ENCODE data around the gene CFB. TPM values are rescaled to one million over a fixed set of nuclear protein-coding genes. Genes with fewer than 3 reads are reported as not detected.
A peak's percentile ranks its signal among the peaks of the same experiment; 100 is the strongest.

Gene CFB
- total and polyA plus RNA-seq, 2 of the 13 experiments (the other 11 are each of a cell fraction or from before 2014, with no cell fraction given): 171 to 513 TPM

DNA sequence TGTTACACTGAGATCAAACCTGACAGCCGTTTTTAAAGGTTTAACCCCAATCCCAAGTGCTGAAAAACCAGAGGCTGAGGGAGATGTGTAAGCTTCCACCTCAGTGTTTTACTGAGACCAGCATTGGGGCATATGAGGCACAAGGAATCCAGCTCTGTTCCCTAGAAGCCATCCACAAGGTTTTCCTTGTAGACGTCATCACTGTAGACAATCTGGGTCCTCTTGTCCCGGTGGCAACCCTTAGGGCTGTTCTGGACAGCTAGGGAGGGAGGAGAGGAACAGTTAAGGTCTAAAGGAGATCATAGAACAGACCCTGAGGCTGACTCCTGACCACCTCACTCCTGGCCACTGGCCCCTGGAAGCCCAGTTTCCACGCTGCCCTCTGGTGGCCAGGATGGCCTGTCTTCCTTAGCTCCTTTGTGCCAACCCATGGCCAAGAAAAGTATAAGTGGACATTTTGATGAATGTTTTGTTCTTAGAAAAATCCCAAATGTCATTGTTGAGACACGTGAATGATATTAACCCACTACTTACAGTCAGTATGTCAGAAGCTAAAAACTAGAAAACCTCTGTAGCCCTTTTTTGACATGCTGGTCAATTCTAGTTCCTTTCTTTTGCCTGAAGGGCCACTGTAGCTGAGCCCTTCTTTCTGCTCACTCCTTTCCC, 6.4 kb downstream of the CFB start (continued):
- TF ChIP-seq, protein P1, sequence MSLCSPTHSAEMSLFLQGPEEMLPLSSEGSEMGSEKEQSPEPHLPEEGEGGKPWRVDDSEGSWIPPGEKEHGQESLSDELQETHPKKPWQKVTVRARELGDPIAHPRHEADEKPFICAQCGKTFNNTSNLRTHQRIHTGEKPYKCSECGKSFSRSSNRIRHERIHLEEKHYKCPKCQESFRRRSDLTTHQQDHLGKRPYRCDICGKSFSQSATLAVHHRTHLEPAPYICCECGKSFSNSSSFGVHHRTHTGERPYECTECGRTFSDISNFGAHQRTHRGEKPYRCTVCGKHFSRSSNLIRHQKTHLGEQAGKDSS (CRISPR knock-in tag; IDR thresholded peaks at IDR 0.05; ENCODE audit: borderline replicate concordance, low read depth): 0 out of 2 replicates have a peak, but pooled peaks have one; percentile 30
- no peak for TF ChIP-seq HNRNPLL (IDR thresholded peaks at IDR 0.05; ENCODE audit: low read depth, low read length, poor library complexity, severe bottlenecking)
- no peak for TF ChIP-seq XBP1 (CRISPR knock-in tag; IDR thresholded peaks at IDR 0.05)
- TF ChIP-seq, protein P2, sequence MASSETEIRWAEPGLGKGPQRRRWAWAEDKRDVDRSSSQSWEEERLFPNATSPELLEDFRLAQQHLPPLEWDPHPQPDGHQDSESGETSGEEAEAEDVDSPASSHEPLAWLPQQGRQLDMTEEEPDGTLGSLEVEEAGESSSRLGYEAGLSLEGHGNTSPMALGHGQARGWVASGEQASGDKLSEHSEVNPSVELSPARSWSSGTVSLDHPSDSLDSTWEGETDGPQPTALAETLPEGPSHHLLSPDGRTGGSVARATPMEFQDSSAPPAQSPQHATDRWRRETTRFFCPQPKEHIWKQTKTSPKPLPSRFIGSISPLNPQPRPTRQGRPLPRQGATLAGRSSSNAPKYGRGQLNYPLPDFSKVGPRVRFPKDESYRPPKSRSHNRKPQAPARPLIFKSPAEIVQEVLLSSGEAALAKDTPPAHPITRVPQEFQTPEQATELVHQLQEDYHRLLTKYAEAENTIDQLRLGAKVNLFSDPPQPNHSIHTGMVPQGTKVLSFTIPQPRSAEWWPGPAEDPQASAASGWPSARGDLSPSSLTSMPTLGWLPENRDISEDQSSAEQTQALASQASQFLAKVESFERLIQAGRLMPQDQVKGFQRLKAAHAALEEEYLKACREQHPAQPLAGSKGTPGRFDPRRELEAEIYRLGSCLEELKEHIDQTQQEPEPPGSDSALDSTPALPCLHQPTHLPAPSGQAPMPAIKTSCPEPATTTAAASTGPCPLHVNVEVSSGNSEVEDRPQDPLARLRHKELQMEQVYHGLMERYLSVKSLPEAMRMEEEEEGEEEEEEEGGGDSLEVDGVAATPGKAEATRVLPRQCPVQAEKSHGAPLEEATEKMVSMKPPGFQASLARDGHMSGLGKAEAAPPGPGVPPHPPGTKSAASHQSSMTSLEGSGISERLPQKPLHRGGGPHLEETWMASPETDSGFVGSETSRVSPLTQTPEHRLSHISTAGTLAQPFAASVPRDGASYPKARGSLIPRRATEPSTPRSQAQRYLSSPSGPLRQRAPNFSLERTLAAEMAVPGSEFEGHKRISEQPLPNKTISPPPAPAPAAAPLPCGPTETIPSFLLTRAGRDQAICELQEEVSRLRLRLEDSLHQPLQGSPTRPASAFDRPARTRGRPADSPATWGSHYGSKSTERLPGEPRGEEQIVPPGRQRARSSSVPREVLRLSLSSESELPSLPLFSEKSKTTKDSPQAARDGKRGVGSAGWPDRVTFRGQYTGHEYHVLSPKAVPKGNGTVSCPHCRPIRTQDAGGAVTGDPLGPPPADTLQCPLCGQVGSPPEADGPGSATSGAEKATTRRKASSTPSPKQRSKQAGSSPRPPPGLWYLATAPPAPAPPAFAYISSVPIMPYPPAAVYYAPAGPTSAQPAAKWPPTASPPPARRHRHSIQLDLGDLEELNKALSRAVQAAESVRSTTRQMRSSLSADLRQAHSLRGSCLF (CRISPR knock-in tag; IDR thresholded peaks at IDR 0.05; ENCODE audit: borderline replicate concordance): no peak
- no peak for TF ChIP-seq ZNF709 (CRISPR knock-in tag; IDR thresholded peaks at IDR 0.05)
- TF ChIP-seq MIER3 (CRISPR knock-in tag; IDR thresholded peaks at IDR 0.05; ENCODE audit: borderline replicate concordance): 0 out of 2 replicates have a peak, but pooled peaks have one; percentile 66
- no peak for TF ChIP-seq ZNF317 (CRISPR knock-in tag; IDR thresholded peaks at IDR 0.05)
- TF ChIP-seq ZNF615 (CRISPR knock-in tag; IDR thresholded peaks at IDR 0.05; ENCODE audit: borderline replicate concordance): no peak
- TF ChIP-seq SALL2 (CRISPR knock-in tag; IDR thresholded peaks at IDR 0.05): no peak; the same call in 1 of the 2 replicates
- TF ChIP-seq, protein P3, sequence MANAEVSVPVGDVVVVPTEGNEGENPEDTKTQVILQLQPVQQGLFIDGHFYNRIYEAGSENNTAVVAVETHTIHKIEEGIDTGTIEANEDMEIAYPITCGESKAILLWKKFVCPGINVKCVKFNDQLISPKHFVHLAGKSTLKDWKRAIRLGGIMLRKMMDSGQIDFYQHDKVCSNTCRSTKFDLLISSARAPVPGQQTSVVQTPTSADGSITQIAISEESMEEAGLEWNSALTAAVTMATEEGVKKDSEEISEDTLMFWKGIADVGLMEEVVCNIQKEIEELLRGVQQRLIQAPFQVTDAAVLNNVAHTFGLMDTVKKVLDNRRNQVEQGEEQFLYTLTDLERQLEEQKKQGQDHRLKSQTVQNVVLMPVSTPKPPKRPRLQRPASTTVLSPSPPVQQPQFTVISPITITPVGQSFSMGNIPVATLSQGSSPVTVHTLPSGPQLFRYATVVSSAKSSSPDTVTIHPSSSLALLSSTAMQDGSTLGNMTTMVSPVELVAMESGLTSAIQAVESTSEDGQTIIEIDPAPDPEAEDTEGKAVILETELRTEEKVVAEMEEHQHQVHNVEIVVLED (CRISPR knock-in tag; IDR thresholded peaks at IDR 0.05; ENCODE audit: borderline replicate concordance): no peak
- no peak for TF ChIP-seq HOXD1 (CRISPR knock-in tag; IDR thresholded peaks at IDR 0.05)
- TF ChIP-seq, protein P4, sequence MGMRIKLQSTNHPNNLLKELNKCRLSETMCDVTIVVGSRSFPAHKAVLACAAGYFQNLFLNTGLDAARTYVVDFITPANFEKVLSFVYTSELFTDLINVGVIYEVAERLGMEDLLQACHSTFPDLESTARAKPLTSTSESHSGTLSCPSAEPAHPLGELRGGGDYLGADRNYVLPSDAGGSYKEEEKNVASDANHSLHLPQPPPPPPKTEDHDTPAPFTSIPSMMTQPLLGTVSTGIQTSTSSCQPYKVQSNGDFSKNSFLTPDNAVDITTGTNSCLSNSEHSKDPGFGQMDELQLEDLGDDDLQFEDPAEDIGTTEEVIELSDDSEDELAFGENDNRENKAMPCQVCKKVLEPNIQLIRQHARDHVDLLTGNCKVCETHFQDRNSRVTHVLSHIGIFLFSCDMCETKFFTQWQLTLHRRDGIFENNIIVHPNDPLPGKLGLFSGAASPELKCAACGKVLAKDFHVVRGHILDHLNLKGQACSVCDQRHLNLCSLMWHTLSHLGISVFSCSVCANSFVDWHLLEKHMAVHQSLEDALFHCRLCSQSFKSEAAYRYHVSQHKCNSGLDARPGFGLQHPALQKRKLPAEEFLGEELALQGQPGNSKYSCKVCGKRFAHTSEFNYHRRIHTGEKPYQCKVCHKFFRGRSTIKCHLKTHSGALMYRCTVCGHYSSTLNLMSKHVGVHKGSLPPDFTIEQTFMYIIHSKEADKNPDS (CRISPR knock-in tag; IDR thresholded peaks at IDR 0.05): no peak
- TF ChIP-seq, protein P5, sequence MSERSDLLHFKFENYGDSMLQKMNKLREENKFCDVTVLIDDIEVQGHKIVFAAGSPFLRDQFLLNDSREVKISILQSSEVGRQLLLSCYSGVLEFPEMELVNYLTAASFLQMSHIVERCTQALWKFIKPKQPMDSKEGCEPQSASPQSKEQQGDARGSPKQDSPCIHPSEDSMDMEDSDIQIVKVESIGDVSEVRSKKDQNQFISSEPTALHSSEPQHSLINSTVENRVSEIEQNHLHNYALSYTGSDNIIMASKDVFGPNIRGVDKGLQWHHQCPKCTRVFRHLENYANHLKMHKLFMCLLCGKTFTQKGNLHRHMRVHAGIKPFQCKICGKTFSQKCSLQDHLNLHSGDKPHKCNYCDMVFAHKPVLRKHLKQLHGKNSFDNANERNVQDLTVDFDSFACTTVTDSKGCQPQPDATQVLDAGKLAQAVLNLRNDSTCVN (CRISPR knock-in tag; IDR thresholded peaks at IDR 0.05; ENCODE audit: borderline replicate concordance): no peak
- TF ChIP-seq, protein P6, sequence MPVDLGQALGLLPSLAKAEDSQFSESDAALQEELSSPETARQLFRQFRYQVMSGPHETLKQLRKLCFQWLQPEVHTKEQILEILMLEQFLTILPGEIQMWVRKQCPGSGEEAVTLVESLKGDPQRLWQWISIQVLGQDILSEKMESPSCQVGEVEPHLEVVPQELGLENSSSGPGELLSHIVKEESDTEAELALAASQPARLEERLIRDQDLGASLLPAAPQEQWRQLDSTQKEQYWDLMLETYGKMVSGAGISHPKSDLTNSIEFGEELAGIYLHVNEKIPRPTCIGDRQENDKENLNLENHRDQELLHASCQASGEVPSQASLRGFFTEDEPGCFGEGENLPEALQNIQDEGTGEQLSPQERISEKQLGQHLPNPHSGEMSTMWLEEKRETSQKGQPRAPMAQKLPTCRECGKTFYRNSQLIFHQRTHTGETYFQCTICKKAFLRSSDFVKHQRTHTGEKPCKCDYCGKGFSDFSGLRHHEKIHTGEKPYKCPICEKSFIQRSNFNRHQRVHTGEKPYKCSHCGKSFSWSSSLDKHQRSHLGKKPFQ (CRISPR knock-in tag; IDR thresholded peaks at IDR 0.05; ENCODE audit: insufficient replicate concordance): no peak
- TF ChIP-seq ZNF747 (CRISPR knock-in tag; IDR thresholded peaks at IDR 0.05; ENCODE audit: borderline replicate concordance): no peak
